GM23338 (cell line): ENCODE measurements around the gene TIE1. TPM values are rescaled to one million over a fixed set of nuclear protein-coding genes. Genes with fewer than 3 reads are reported as not detected.

Source experiments
- microRNA-seq: library from miRNA; unstranded; fragments of <30 nt; microRNA quantifications from one replicate; pipeline ENCODE4, GENCODE V29; 2017
- polyA plus RNA-seq: library from polyadenylated mRNA; unstranded; fragments of >200 nt; fragmentation: Nextera tagmentation; extraction: Ambion mirVana; gene quantifications from 2 replicates; pipeline ENCODE4 v1.2.1, GENCODE V29; 2016
- total RNA-seq: library from RNA; depleted of rRNA; stranded (reverse); fragments of >200 nt; shearing (Covaris generic); gene quantifications from 2 replicates; pipeline ENCODE4 v1.2.3, GENCODE V29; 2014; rRNA removed

The TIE1 gene
- total and polyA plus RNA-seq, 2 experiments from 2014 or later = 0.37 to 2.3 TPM

Small RNAs within 50 kb of the gene (microRNA-seq; reads per million reads assigned to microRNA genes)
- not detected for gene MIR6734

Other genes with a start within 250 kb of the TIE1 start
- 116 and 130 TPM in 2 replicates for gene EBNA1BP2, start 128.7 kb upstream of the TIE1 start, total RNA-seq
- 226 and 249 TPM in 2 replicates for gene EBNA1BP2, start 128.7 kb upstream of the TIE1 start, polyA plus RNA-seq
- 0.38 and 1.6 TPM in 2 replicates for gene CFAP57, start 128.7 kb upstream of the TIE1 start, total RNA-seq
- 0.37 and 0.45 TPM in 2 replicates for gene CFAP57, start 128.7 kb upstream of the TIE1 start, polyA plus RNA-seq
- gene TMEM125, start 31.0 kb upstream of the TIE1 start, total RNA-seq = 31.4 and 39.3 TPM in 2 replicates
- 16.2 and 16.8 TPM in 2 replicates for gene TMEM125, start 31.0 kb upstream of the TIE1 start, polyA plus RNA-seq
- 13.5 and 17.1 TPM in 2 replicates for gene C1orf210, start 15.4 kb upstream of the TIE1 start, total RNA-seq
- 9.3 and 10.3 TPM in 2 replicates for gene C1orf210, start 15.4 kb upstream of the TIE1 start, polyA plus RNA-seq
- gene MPL, start 36.8 kb downstream of the TIE1 start, total RNA-seq = not detected in 2 replicates
- 0.54 TPM in 1 of 2 replicates, not detected in the other for gene MPL, start 36.8 kb downstream of the TIE1 start, polyA plus RNA-seq
- gene CDC20, start 58.0 kb downstream of the TIE1 start, total RNA-seq = 244 and 252 TPM in 2 replicates
- gene CDC20, start 58.0 kb downstream of the TIE1 start, polyA plus RNA-seq = 207 and 226 TPM in 2 replicates
- 15.7 and 16.7 TPM in 2 replicates for gene ELOVL1, start 67.0 kb downstream of the TIE1 start, total RNA-seq
- gene ELOVL1, start 67.0 kb downstream of the TIE1 start, polyA plus RNA-seq = 23.0 and 23.3 TPM in 2 replicates
- gene MED8, start 88.8 kb downstream of the TIE1 start, total RNA-seq = 16.6 and 17.6 TPM in 2 replicates
- 23.6 and 25.7 TPM in 2 replicates for gene MED8, start 88.8 kb downstream of the TIE1 start, polyA plus RNA-seq
- gene SZT2, start 88.9 kb downstream of the TIE1 start, total RNA-seq = 11.8 and 16.1 TPM in 2 replicates
- 3.8 and 4.1 TPM in 2 replicates for gene SZT2, start 88.9 kb downstream of the TIE1 start, polyA plus RNA-seq
- gene HYI, start 152.9 kb downstream of the TIE1 start, total RNA-seq = 13.2 and 18.9 TPM in 2 replicates
- 13.5 and 14.3 TPM in 2 replicates for gene HYI, start 152.9 kb downstream of the TIE1 start, polyA plus RNA-seq
- 154 and 173 TPM in 2 replicates for gene PTPRF, start 229.9 kb downstream of the TIE1 start, total RNA-seq
- gene PTPRF, start 229.9 kb downstream of the TIE1 start, polyA plus RNA-seq = 48.7 and 52.4 TPM in 2 replicates